GM19463 (cell line): ENCODE data around the gene MFRP.
"Not testable (repeated sequence)": the region's sequence is repeated elsewhere in the genome, so short reads cannot be mapped to it uniquely, and the experiment has no call there.

Experiments
- ATAC-seq: cut with Tn5 transposase; IDR thresholded peaks from one replicate; pipeline ENCODE4 v1.9.1; 2021; ENCODE audit warnings: mild to moderate bottlenecking, moderate library complexity; ENCODE audit not compliant: unreplicated experiment

The MFRP gene

GRCh38 chr11:119346605-119347004 lies at the start of gene MFRP:
TSS of gene MFRP (minus strand) at chr11:119346705. CDS start at chr11:119346513, 192 bp downstream.
- ATAC-seq = no peak

GRCh38 chr11:119391275-119391674 lies 44.8 kb upstream of the MFRP start:
- no peak for ATAC-seq

DNA sequence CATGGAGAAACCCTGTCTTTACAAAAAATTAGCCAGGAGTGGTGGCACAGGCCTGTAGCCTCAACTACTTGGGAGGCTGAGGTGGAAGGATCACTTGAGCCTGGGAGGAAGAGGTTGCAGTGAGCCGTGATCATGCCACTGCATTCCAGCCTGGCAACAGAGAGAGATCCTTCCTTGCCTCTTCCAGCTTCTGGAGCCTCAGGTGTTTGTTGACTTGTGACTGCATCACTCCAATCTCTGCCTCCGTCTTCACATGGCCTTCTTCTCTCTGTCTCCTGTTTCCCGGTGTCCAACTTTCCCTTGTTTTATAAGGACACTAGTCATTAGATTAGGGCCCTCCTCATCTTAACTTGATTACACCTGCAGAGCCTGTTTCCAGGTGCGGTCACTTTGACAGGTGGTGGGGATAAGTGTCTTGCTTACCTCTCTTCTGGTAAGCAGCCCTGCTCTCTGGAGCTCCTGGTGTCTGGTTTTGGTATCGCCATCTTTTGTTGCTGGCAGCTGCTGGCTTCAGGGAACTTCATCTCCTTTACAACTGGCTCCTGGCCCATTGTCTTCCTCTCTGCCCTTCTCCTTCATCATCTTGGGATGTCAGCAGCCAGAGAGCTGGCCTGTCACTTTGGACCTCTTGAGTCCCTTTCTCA lies 43.2 kb upstream of the MFRP start:
- ATAC-seq = no peak

- no peak for ATAC-seq
These were observed 41.6 kb upstream of the MFRP start for GRCh38 chr11:119388103-119388502.

DNA sequence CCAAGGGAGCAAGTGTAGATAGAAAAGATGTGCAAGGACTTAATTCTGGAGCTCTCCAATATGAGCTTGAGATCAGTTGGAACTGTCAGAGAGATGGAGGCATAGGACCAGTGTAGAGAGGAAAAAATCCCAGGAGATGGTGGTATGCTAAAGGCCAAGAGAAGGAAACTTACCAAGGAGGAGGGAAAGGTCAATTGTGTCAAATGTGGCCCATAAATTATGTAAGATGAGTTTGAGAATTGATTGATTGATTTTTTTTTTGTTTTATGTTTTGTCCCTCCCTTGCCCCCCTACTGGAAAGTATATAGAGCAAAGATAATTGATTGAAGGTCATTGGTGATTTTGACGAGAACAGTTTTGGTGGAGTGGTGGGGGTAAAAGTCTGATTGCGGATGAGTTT lies 37.8 kb upstream of the MFRP start:
- ATAC-seq = no peak

- not testable (repeated sequence) for ATAC-seq
These were observed 36.0 kb upstream of the MFRP start for GRCh38 chr11:119382513-119382912.

DNA sequence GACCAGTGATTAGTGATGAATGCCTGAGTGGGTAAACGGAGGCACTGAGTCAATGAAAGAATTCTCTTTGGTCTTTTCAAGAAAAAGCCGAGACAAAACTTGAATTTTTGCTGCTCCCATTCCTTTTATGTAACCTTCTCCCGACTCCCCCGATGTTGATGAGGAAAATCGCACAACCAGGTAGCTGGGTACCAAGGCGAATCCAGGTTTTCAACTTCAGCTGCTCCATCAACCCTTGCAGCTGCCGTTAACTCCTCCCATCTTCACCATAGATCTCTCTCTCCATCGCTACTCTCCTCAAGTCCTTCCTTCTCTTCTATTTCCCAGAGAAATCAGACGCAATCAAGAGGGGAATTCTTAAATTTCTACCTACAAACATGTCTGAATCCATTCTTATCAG lies 35.6 kb upstream of the MFRP start:
- ATAC-seq = no peak

DNA sequence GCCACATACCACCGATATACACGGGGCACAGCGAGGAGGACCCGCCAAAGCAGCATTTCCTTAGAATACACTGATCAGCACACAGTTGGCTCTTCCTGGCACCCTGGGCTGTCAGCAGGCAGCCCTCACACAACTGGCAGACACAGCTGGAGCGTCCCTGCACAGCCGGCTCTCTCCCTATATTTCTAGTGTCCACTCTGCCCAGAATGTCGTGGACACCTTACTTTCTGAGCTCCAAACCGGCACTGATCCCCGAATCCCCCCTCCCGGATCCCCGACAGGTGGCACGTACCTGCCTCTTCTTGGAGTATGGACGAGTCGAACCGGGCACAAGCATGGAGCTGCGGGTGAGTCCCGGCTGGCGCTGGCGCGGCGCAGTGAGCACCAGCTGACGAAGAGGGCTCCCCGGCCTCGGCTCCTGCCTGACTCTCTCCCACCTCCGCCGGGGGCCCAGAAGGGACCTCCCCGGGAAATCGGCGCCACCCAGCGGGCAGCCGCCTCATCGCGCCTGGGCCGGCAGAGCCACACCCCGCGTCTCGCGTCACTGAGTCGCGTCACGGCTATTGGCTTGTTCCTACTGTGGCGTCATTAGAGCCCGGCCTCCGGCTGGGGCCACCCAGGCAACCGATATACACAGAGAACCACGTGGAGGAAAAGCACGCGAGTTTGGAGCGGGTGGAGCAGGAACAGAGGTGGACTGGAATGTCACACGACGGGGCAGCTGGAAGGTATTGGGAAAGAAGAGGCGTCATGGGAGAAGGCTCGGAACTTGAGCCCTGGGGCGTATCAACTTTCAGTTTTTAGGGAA lies 34.9 kb upstream of the MFRP start, which contains the start of gene USP2:
Gene USP2 (minus strand): TSS at position 510 of the 808 bp plus-strand sequence. CDS start 8,210 bp downstream, outside the sequence.
- ATAC-seq = peak; percentile 99

GRCh38 chr11:119380827-119381180 lies 34.3 kb upstream of the MFRP start:
- ATAC-seq = no peak

DNA sequence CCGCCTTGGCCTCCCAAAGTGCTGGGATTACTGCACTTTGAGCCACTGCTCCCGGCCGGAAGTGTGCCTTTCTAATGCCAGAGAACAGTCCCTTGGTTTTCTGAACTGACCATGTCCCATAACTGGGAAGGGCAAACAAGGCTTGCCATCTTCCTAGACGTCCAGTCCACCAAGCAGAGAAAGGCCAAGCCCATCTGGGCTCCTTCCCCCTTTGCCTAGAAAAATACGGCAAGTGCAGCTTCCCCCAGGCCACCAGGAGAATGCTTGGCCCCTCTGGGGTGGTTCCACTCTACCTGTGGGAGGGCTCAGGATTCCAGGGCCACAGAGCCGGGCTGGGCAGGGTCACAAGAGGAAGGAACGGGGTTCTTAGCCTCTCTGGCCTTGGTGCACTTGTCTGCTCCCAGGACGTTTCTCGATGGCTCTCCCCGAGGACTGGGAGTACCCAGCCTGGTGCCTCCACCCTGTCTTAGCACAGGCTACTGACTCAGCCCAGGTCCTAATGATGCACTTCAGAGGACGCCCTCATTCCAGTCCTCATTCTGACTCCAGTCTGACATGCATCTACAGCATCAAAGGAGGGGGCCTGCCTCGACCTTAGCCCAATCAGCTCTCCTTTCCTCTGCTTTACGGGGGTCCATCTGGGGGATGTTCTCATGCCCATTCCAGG lies 33.8 kb upstream of the MFRP start:
- ATAC-seq = no peak

DNA sequence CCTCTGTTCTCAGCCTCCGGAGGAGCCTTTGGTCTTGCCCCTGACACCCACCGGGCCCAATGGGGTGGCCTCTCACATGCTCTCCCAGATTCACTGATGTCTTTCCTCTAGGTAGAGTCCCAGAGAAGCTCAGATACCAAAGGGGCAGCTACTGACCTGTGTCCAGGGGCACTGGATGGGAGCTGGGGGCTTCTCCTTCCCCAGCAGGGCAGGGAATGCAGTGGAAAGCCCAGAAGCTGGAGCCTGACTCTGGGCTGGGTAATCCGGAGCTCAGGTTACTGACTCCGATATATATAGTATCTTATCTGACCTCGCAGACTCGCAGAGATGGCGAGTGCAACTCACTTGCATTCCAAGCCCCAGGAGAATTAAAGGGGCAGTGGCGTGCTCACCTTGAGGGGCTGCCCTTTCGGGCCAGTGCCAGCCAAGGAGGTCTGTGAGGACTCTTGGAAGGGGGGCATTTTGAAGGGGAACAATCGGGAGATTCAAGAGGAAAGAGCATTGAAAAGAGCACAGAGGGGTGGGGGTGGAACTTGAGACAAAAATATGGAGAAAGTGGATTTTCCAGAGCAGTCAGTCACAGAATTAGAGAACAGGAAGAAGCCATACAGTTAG lies 32.5 kb upstream of the MFRP start:
- no peak for ATAC-seq

- no peak for ATAC-seq
These were observed 31.6 kb upstream of the MFRP start for GRCh38 chr11:119377961-119378667.

DNA sequence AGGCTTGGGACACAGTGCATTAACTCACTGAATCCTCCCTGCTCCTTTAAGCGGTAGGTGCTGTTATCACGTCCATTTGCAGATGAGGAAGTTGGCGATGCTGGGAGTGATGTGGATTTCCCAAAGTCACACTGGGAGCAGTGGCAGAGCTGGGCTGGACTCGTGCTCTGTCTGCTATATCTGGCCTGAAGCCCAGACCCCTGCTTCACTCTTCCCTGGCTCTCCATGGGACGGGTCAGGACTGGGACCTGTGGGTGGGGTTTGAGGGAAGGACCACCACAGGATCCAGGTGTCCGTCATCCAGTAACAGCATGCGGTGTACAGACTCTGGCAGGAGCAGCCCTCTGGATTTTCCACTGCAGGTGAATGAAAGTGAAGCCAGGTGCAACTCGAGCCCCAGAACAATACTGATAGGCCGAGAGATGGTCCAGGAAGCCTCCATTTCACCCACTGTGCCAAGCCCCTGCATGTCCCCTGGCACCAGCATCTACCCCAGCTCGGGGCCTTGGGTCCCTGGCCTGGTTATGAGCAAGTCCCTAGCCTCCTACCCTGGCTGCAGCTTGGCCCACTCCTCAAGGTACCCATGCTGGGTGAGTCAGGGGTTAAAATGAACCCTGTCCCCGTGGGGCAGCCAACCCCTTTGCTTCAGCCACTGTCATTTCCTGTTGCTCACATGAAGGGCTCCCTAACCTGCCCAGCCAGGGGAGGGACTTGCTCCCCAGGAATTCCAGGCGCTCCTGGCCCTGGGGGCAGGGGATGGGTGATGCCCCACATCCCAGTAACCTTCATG lies 30.8 kb upstream of the MFRP start:
- ATAC-seq = no peak

- ATAC-seq = no peak
These were observed 29.8 kb upstream of the MFRP start for GRCh38 chr11:119376197-119376847.

DNA sequence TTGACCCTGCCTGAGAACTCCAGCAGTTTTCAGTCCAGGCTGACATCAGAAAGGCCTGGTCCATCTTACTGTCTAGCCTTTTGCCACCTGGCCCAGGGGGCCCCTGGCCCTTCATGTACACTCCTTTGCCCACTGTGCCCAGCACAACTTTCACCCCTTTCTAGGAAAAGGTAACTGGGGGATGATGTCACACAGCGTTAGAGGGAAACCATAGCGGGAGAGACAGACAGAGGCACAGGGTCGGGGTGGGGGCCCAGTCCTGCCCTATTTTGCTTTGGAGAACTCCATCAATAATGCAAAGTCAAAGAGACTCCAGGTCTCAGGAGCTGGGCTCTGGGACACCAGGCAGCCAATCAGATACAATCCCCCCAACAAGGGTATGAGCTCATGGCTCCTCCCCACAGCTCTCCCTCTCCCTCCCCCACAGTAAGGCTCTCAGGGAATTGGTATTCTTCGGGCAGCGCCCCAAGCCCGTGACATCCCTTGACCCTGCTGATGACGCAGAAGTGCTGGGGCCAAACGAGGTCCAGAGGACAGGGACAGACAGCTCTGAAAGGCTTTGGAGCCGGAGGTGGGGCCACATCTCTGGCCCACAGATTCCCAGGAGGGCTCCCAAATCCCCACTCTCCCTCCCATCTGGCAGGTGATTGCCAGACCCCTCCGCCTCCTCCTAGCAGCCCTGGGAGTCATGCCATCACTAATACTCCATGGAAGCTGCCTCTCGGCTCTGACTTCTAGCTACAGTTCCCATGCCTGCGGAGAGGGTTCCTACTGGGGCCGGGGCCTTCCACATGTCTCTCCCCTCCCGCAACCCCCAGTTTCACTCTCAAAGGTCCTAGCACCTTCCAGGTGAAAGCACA lies 29.1 kb upstream of the MFRP start:
- no peak for ATAC-seq

DNA sequence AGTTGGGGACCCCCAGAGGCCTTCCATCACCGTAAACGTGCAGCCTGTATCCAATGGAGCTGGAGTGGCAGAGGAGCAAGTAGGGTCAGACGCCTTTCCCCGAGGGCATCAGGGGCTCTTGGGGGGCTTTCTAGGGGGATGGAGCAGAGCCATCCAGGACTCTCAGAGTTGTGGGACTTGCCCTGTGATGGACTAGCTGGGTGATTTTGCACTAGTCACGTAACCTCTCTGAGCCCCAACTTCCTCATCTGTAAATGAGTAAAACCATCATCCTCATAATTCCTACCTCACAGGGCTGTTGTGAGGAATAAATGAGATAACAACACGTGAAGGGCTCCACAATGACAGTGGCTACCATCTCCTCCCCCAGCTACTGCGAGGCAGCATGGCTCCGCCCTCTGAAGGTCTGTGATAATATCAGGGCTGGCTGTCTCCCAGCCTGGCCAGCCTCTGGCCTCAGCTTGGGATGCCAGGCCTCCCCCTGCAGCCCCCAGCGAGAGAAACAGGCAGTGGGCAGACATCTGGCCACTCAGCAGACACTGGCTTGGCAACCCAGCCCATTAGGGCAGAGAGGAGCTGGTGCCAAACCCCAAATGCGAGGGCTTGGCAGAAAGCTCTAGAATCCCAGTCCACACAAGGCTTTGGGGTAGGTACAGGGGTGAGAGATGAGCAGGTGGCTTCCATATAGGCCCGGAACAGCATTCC lies 28.3 kb upstream of the MFRP start:
- ATAC-seq = no peak

GRCh38 chr11:119373921-119374631 lies 27.6 kb upstream of the MFRP start:
- no peak for ATAC-seq
